HepG2 (cell line): ENCODE data around the gene SERPINB6. TPM values are rescaled to one million over a fixed set of nuclear protein-coding genes. Genes with fewer than 3 reads are reported as not detected.

Experiments used
- ATAC-seq: fragments of 200-7000 bp; cut with Tn5 transposase; 3 replicates; pipeline ENCODE4 v1.9.1; 2020; ENCODE audit warnings: mild to moderate bottlenecking, moderate library complexity
- BruUV-seq: library from RNA; stranded (reverse); fragments of 400-500 nt; replicated peaks from 2 replicates; lab custom pipeline; 2021; lab: Mats Ljungman, UMichigan
- CTCF ChIA-PET: fragments of 300-600 bp; formaldehyde crosslinking; extraction: SDS; loops from one replicate; lab custom pipeline; 2021; ENCODE audit warnings: low total read pairs, inconsistent platforms, low intra/inter-chr PET ratio; lab: Yijun Ruan, JAX
- POLR2A ChIA-PET: fragments of 350-600 bp; sonication (Branson Sonifier 250); formaldehyde crosslinking; loops from one replicate; lab custom pipeline; 2020; ENCODE audit warnings: antibody characterized with exemption, inconsistent platforms; lab: Yijun Ruan, JAX
- DNase-seq: peaks from one replicate; pipeline ENCODE4 v3.0.0-alpha.2; 2015; ENCODE audit warnings: low spot score
- FAIRE-seq: peaks from 3 replicates; lab custom pipeline; 2011; peaks lifted over from hg19 to GRCh38; lab: Jason Lieb, UNC
- H2AFZ ChIP-seq: one replicate; pipeline ENCODE4 v1.6.1; 2011; ENCODE audit warnings: low read length, inconsistent platforms
- H3K27ac ChIP-seq: fragments of 300-600 bp; 3 replicates; pipeline ENCODE4 v1.8.0; 2011; ENCODE audit warnings: mixed run types, mild to moderate bottlenecking, mixed read lengths, low read length, inconsistent platforms; ENCODE audit not compliant: insufficient read depth; ENCODE audit errors: extremely low read length
- H3K27me3 ChIP-seq, 2 experiments: fragments of 200-600 bp in 1 of 2; 2 replicates in 1 of 2; 3 replicates in 1 of 2; pipeline versions ENCODE4 v1.6.0 to v1.8.0; 2011; ENCODE audit warnings: low read length in 2 of 2, mild to moderate bottlenecking in 2 of 2, moderate library complexity in 2 of 2, inconsistent platforms in 1 of 2; ENCODE audit not compliant: insufficient read depth in 2 of 2, control insufficient read depth in 1 of 2
- H3K36me3 ChIP-seq, 2 experiments: fragments of 200-600 bp in 1 of 2; replicated peaks in 1 of 2; 2 replicates in 1 of 2; 3 replicates in 1 of 2; pipeline versions ENCODE4 v1.5.1 to v1.8.0; 2011; ENCODE audit warnings: low read length in 2 of 2, inconsistent platforms in 1 of 2; ENCODE audit not compliant: insufficient read depth in 2 of 2, control insufficient read depth in 1 of 2
- H3K4me1 ChIP-seq: 2 replicates; pipeline ENCODE4 v1.5.1; 2012; ENCODE audit warnings: low read length, inconsistent platforms; ENCODE audit not compliant: insufficient read depth
- H3K4me2 ChIP-seq: 2 replicates; pipeline ENCODE4 v1.6.0; 2011; ENCODE audit warnings: low read depth, low read length, inconsistent platforms
- H3K4me3 ChIP-seq, 3 experiments: fragments of 200-600 bp in 1 of 3; sonication (generic), shearing (Covaris generic) in 1 of 3; replicated peaks in 1 of 3; 2 replicates each; pipeline ENCODE4 v1.5.1; 2011 to 2016; ENCODE audit warnings: low read length in 3 of 3, inconsistent platforms in 2 of 3, low read depth in 2 of 3, mild to moderate bottlenecking in 2 of 3, control low read depth in 1 of 3, mixed read lengths in 1 of 3; ENCODE audit not compliant: insufficient read depth in 1 of 3
- H3K79me2 ChIP-seq: one replicate; pipeline ENCODE4 v1.6.1; 2011; ENCODE audit warnings: low read length, inconsistent platforms; ENCODE audit not compliant: insufficient read depth
- H3K9ac ChIP-seq: 2 replicates; pipeline ENCODE4 v1.6.0; 2011; ENCODE audit warnings: mild to moderate bottlenecking, low read depth, low read length, inconsistent platforms; ENCODE audit not compliant: insufficient read depth
- H3K9me3 ChIP-seq: 2 replicates; pipeline ENCODE4 v1.5.1; 2012; ENCODE audit warnings: mild to moderate bottlenecking, low read length
- H4K20me1 ChIP-seq: 2 replicates; pipeline ENCODE4 v1.6.0; 2011; ENCODE audit warnings: inconsistent platforms, mild to moderate bottlenecking, low read length, moderate library complexity; ENCODE audit not compliant: insufficient read depth
- DMTF1 ChIP-seq: sonication (generic); formaldehyde crosslinking; IDR thresholded peaks from 2 replicates; pipeline ENCODE4 v1.4.0; 2020; ENCODE audit warnings: mild to moderate bottlenecking, missing genetic modification reagents
- FOSL2 ChIP-seq: sonication (generic); formaldehyde crosslinking; IDR thresholded peaks from 2 replicates; pipeline ENCODE4 v1.4.0; 2020; ENCODE audit warnings: missing genetic modification reagents
- KDM2A ChIP-seq: sonication (generic); formaldehyde crosslinking; IDR thresholded peaks from 2 replicates; pipeline ENCODE4 v1.4.0; 2020; ENCODE audit warnings: low read depth, missing genetic modification reagents, borderline replicate concordance
- MIXL1 ChIP-seq: IDR thresholded peaks from 2 replicates; pipeline ENCODE4 v1.6.1; 2016
- PBX2 ChIP-seq: IDR thresholded peaks from 2 replicates; pipeline ENCODE4 v1.6.1; 2016; ENCODE audit warnings: control low read depth
- SOX13 ChIP-seq, 3 experiments: fragments of 450-650 bp in 1 of 3; sonication (generic) in 1 of 3; formaldehyde crosslinking in 1 of 3; IDR thresholded peaks in 2 of 3; conservative IDR thresholded peaks in 1 of 3; 2 replicates each; pipeline versions ENCODE4 v1.5.0 to v1.6.1; 2016 to 2020; ENCODE audit warnings: antibody characterized with exemption in 1 of 3, mild to moderate bottlenecking in 1 of 3, missing compliant biosample characterization in 1 of 3, missing genetic modification reagents in 1 of 3, moderate library complexity in 1 of 3
- ZSCAN25 ChIP-seq: sonication (generic); formaldehyde crosslinking; IDR thresholded peaks from 2 replicates; pipeline ENCODE4 v1.8.0; 2022; ENCODE audit warnings: mild to moderate bottlenecking, missing genetic modification reagents
- ZSCAN29 ChIP-seq: sonication (generic); formaldehyde crosslinking; conservative IDR thresholded peaks from 2 replicates; pipeline ENCODE4 v1.4.0; 2020; ENCODE audit warnings: mild to moderate bottlenecking, missing genetic modification reagents
- WGBS: methylation state at CpG from one replicate; pipeline ENCODE4 v1.1.6; 2017; ENCODE audit warnings: low lambda C conversion rate; 5-methylcytosine and 5-hydroxymethylcytosine counted together
- in situ Hi-C: cut with HindIII; loops from 2 replicates; pipeline ENCODE4 v1.10.0; 2017; ENCODE audit warnings: low pct_unique_long_range_greater_than_20kb; ENCODE audit not compliant: extremely low pct_ligation_motif_present
- intact Hi-C: fragments of 100-400 bp; cut with micrococcal nuclease; formaldehyde crosslinking; loops from one replicate; pipeline ENCODE4 v1.10.0; 2022; ENCODE audit not compliant: unreplicated experiment
- polyA plus RNA-seq, 8 experiments: library from polyadenylated mRNA; depleted of rRNA in 3 of 8; stranded (reverse) in 7 of 8; unstranded in 1 of 8; fragments of >200 nt; fragmentation: Illumina TruSeq in 4 of 8; extraction: Trizol in 4 of 8; gene quantifications; 2 replicates each; pipeline versions ENCODE4 v1.2.1 to v1.2.3, GENCODE V29; 2011 to 2016; ENCODE audit warnings: low read depth in 4 of 8, missing spikeins in 1 of 8, mixed read lengths in 1 of 8; ENCODE audit not compliant: insufficient read depth in 1 of 8
- total RNA-seq, 5 experiments: library from RNA; depleted of rRNA; stranded (reverse); fragments of >200 nt; fragmentation: Illumina TruSeq; extraction: Trizol; gene quantifications; 2 replicates each; pipeline ENCODE4 v1.2.3, GENCODE V29; 2016; ENCODE audit warnings: low read depth in 1 of 5
- TF ChIP-seq, protein P1 (sequence below): sonication (generic); formaldehyde crosslinking; IDR thresholded peaks from 2 replicates; pipeline ENCODE4 v1.4.0; 2020; ENCODE audit warnings: mild to moderate bottlenecking, missing genetic modification reagents

SERPINB6 gene
- total and polyA plus RNA-seq, 2 of the 13 experiments (the other 11 are each of a cell fraction or from before 2014, with no cell fraction given) = 38.2 to 61.3 TPM

GRCh38 chr6:2976571-2977085 is 5.3 kb upstream of the SERPINB6 start:
- no peak overlapping the region for H3K27ac ChIP-seq
- no TSS peak for BruUV-seq
- intact Hi-C loops (no loop called here), in situ Hi-C loops (no loop called here)
- no peaks in the 10 kb centered on the region for H3K36me3 ChIP-seq
- no peak for ATAC-seq
- H3K79me2 ChIP-seq = no peaks in the 10 kb centered on the region
- no peak for FAIRE-seq
- H4K20me1 ChIP-seq = no peaks in the 10 kb centered on the region
- no peak overlapping the region for H2AFZ ChIP-seq
- no peak overlapping the region for H3K9ac ChIP-seq
- H3K27me3 ChIP-seq = peaks cover 2 to 11% of the 10 kb centered on the region in 2 experiments; a peak in 2 of 5 replicates
- TF ChIP-seq MIXL1 (CRISPR knock-in tag) (no peak), FOSL2 (0 out of 2 replicates have a peak, but pooled peaks have one; percentile 11), SOX13 (IDR thresholded peaks at IDR 0.05) (no peak), SOX13 (CRISPR knock-in tag; conservative IDR thresholded peaks at IDR 0.05 in 1 of 2, IDR thresholded peaks at IDR 0.05 in 1 of 2) (peak in 1 of 2 experiments; percentile 34; a peak in 1 of 4 replicates), ZSCAN25 (peak; percentile 58; the same call in 1 of the 2 replicates)
- WGBS = 17% methylated on average over 6 of the region's 7 CpGs
- H3K4me1 ChIP-seq = peaks cover 67% of the 10 kb centered on the region
- no peak for DNase-seq
- no peak overlapping the region for H3K4me3 ChIP-seq
- POLR2A ChIA-PET = interaction anchor here (1.0 to 1.9 kb wide), 2 partner anchors 13 to 135 kb away, joined by 3 to 22 read pairs; partner anchors contain the start of gene SERPINB1
- no peaks in the 10 kb centered on the region for H3K9me3 ChIP-seq
- CTCF ChIA-PET = no interaction called here
- H3K4me2 ChIP-seq = 0 out of 2 replicates have a peak overlapping the region, but pooled peaks have one; percentile 8

DNA sequence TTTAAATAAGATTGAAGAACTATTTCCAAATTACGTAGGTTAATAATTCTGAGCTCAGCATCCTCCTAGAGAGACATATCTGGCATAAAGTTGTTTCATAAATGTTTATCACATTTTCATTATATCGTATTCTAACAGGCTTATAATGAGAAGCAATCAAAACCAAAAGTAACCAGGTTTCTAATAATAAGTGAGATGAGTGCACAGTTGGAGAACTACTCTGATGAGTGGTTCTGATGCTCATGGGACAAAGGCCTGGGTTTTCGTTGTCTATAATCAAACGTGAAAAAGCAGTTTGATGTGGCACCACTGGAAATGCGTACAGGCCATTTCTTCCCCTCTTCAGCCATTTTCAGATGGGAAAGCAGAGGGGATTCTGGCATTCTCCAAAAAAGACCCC is 4.7 kb upstream of the SERPINB6 start:
- CTCF ChIA-PET = no interaction called here
- peaks cover 61% of the 10 kb centered on the region for H3K4me1 ChIP-seq
- no peak overlapping the region for H3K4me3 ChIP-seq
- no peak for FAIRE-seq
- 58% methylated on average over 5 of the region's 5 CpGs for WGBS
- H3K79me2 ChIP-seq = no peaks in the 10 kb centered on the region
- H3K36me3 ChIP-seq = no peaks in the 10 kb centered on the region
- in situ Hi-C loops (no loop called here), intact Hi-C loops (no loop called here)
- no peaks in the 10 kb centered on the region for H4K20me1 ChIP-seq
- POLR2A ChIA-PET = interaction anchor here (1.0 kb wide), 1 partner anchor 135 kb away, joined by 3 read pairs; the partner anchor contains the start of gene SERPINB1
- no peak for DNase-seq
- H3K9ac ChIP-seq = no peak overlapping the region
- BruUV-seq = no TSS peak
- no peak overlapping the region for H3K27ac ChIP-seq
- H3K4me2 ChIP-seq = no peak overlapping the region
- ATAC-seq = no peak
- no peaks in the 10 kb centered on the region for H3K9me3 ChIP-seq
- H3K27me3 ChIP-seq = peaks cover 2 to 11% of the 10 kb centered on the region in 2 experiments; a peak in 2 of 5 replicates
- peak overlapping the region; percentile 38 for H2AFZ ChIP-seq
- TF ChIP-seq DMTF1 (CRISPR knock-in tag) = no peak
- no peak for TF ChIP-seq PBX2 (CRISPR knock-in tag)
- TF ChIP-seq, protein P1, sequence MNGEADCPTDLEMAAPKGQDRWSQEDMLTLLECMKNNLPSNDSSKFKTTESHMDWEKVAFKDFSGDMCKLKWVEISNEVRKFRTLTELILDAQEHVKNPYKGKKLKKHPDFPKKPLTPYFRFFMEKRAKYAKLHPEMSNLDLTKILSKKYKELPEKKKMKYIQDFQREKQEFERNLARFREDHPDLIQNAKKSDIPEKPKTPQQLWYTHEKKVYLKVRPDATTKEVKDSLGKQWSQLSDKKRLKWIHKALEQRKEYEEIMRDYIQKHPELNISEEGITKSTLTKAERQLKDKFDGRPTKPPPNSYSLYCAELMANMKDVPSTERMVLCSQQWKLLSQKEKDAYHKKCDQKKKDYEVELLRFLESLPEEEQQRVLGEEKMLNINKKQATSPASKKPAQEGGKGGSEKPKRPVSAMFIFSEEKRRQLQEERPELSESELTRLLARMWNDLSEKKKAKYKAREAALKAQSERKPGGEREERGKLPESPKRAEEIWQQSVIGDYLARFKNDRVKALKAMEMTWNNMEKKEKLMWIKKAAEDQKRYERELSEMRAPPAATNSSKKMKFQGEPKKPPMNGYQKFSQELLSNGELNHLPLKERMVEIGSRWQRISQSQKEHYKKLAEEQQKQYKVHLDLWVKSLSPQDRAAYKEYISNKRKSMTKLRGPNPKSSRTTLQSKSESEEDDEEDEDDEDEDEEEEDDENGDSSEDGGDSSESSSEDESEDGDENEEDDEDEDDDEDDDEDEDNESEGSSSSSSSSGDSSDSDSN (CRISPR knock-in tag) = no peak
- no peak for TF ChIP-seq ZSCAN29 (CRISPR knock-in tag)
- no peak for TF ChIP-seq KDM2A (CRISPR knock-in tag)
